CD4-positive, alpha-beta T cell treated with Interleukin-17A for 1 hour (primary cell): ENCODE measurements around the gene SIT1.

ENCODE experiments used
- DNase-seq: peaks from one replicate; pipeline ENCODE4 v3.0.0-alpha.2; 2020

Gene SIT1

GRCh38 chr9:35603986-35604577 lies 46.6 kb downstream of the SIT1 start:
- peak; percentile 100 for DNase-seq

GRCh38 chr9:35603506-35603985 lies 47.2 kb downstream of the SIT1 start:
- no peak for DNase-seq

- no peak for DNase-seq
These were observed 50.7 kb downstream of the SIT1 start for GRCh38 chr9:35599763-35600604.
